Neutrophil (primary cell): Measurements from ENCODE around the gene MME.

Experiments
- H3K27ac ChIP-seq: fragments of 200-600 bp; sonication (generic); 2 replicates; pipeline ENCODE4 v1.5.1; 2016; ENCODE audit warnings: mild to moderate bottlenecking, moderate library complexity
- H3K27me3 ChIP-seq: fragments of 200-600 bp; sonication (generic); 2 replicates; pipeline ENCODE4 v1.6.0; 2016; ENCODE audit warnings: mild to moderate bottlenecking
- H3K36me3 ChIP-seq: fragments of 200-600 bp; sonication (generic); 2 replicates; pipeline ENCODE4 v1.5.1; 2017
- H3K4me1 ChIP-seq, 2 experiments: fragments of 200-600 bp in 1 of 2; sonication (generic) in 1 of 2; 1 replicate in 1 of 2; 2 replicates in 1 of 2; pipeline versions ENCODE4 v1.5.1 to v1.6.1; 2013 to 2016; ENCODE audit warnings: low read depth in 1 of 2, low read length in 1 of 2, mild to moderate bottlenecking in 1 of 2, moderate library complexity in 1 of 2; ENCODE audit not compliant: control insufficient read depth in 1 of 2, insufficient read depth in 1 of 2
- H3K4me3 ChIP-seq, 2 experiments: fragments of 200-600 bp in 1 of 2; sonication (generic) in 1 of 2; 1 replicate in 1 of 2; 2 replicates in 1 of 2; pipeline ENCODE4 v1.5.1; 2013 to 2016; ENCODE audit warnings: low read depth in 1 of 2, low read length in 1 of 2, mild to moderate bottlenecking in 1 of 2, moderate library complexity in 1 of 2
- H3K9me3 ChIP-seq: fragments of 200-600 bp; sonication (generic); 2 replicates; pipeline ENCODE4 v1.5.1; 2016
- TF ChIP-seq, protein P1 (sequence below): fragments of 200-600 bp; sonication (generic); IDR thresholded peaks from 2 replicates; pipeline ENCODE4 v1.5.1; 2016; ENCODE audit warnings: antibody characterized with exemption

The MME gene

DNA sequence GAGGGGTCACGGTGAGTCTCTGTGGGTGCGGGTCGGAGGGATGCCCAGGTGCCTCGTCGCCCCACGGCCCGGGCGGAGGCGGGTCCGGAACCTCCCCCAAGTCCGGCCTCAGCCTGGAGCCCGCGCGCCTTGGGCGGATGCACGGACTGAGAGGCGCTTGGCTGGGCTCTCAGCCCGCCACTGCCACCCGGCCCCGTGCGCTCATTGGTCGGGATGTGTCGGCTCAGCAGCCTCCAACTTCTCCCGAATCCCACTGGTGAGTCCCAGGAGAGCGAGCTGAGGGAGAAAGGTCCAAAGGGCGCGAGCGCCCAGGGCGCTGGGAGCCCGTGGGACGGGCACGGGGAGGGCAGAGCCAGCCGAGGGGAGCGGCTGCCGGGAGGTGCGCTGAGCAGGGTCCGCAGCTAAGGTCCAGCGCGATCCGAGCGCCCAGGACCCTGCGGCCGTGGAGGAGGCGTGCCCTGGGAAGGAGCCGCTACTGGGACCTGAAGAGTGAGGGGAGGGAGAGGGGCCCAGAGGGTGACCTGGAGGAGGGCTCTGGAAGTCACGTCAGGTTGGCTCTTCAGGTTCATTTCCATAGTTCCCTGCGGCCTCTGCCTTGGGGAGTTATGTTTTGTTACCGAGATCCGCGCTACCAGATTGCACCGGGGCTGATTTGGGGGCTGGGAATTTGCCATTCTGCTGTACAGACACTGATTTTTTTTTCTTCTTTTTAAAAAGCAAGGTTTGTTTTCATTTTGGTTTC lies at the start of gene MME:
TSS of gene MME (plus strand) at position 574 of the 742 bp plus-strand sequence. CDS start 3,849 bp downstream, outside the sequence.
- no peaks in the 10 kb centered on the region for H3K9me3 ChIP-seq
- H3K27ac ChIP-seq: peak within 1 kb of the TSS; percentile 91
- H3K4me3 ChIP-seq: peak within 1 kb of the TSS; percentile 87 to 92
- no peaks in the 10 kb centered on the region for H3K27me3 ChIP-seq
- peaks cover 31 to 35% of the 10 kb centered on the region in 2 experiments for H3K4me1 ChIP-seq
- peaks cover 15% of the 10 kb centered on the region for H3K36me3 ChIP-seq
- TF ChIP-seq, protein P1, sequence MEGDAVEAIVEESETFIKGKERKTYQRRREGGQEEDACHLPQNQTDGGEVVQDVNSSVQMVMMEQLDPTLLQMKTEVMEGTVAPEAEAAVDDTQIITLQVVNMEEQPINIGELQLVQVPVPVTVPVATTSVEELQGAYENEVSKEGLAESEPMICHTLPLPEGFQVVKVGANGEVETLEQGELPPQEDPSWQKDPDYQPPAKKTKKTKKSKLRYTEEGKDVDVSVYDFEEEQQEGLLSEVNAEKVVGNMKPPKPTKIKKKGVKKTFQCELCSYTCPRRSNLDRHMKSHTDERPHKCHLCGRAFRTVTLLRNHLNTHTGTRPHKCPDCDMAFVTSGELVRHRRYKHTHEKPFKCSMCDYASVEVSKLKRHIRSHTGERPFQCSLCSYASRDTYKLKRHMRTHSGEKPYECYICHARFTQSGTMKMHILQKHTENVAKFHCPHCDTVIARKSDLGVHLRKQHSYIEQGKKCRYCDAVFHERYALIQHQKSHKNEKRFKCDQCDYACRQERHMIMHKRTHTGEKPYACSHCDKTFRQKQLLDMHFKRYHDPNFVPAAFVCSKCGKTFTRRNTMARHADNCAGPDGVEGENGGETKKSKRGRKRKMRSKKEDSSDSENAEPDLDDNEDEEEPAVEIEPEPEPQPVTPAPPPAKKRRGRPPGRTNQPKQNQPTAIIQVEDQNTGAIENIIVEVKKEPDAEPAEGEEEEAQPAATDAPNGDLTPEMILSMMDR: no peak

DNA sequence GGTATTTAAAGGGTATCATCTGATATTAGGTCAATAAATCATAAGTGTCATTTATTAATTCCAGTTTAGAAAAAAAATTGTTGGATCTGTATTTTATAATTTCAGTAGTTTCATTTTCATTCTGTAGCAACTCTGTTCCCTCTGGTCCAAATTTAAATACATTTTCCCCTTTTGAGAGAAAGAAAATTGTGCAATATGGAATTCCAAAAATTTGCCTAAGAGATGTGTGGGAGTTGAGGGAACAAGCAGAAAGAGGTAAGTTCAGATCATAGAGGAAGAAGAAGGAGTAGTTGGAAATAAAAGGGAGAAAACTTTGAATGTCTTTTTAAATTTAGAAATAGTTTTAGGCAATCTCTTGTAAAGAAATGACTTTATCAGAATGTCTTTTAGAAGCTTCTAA lies 48.9 kb upstream of the MME start:
- H3K4me1 ChIP-seq: peaks cover 31 to 37% of the 10 kb centered on the region in 2 experiments
- no peak overlapping the region for H3K4me3 ChIP-seq
- TF ChIP-seq, protein P1: no peak
- no peak overlapping the region for H3K27ac ChIP-seq
- H3K27me3 ChIP-seq: no peaks in the 10 kb centered on the region
- H3K9me3 ChIP-seq: no peaks in the 10 kb centered on the region
- no peaks in the 10 kb centered on the region for H3K36me3 ChIP-seq

DNA sequence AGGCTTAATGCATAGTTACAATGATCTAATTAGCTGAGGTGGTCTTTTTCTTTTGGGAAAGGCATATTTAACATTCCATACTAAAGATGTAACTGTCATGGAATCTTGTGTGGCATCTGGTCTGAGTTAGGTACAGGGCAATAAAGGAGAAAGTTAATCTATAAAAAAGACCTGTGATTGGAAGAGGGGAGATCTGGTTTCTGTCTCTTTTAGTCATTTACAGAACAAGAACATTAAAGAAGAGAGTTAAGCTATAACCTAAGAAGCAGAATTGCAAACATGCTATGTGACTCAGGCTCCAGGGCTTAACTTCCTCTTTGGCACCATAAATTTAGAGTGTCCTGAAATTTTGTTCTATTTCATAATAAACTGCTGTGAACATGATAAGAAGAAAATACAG lies 47.2 kb upstream of the MME start:
- TF ChIP-seq, protein P1: no peak
- peaks cover 14 to 20% of the 10 kb centered on the region in 2 experiments for H3K4me1 ChIP-seq
- H3K27me3 ChIP-seq: no peaks in the 10 kb centered on the region
- peak overlapping the region; percentile 41 for H3K27ac ChIP-seq
- no peaks in the 10 kb centered on the region for H3K36me3 ChIP-seq
- H3K9me3 ChIP-seq: no peaks in the 10 kb centered on the region
- H3K4me3 ChIP-seq: no peak overlapping the region

DNA sequence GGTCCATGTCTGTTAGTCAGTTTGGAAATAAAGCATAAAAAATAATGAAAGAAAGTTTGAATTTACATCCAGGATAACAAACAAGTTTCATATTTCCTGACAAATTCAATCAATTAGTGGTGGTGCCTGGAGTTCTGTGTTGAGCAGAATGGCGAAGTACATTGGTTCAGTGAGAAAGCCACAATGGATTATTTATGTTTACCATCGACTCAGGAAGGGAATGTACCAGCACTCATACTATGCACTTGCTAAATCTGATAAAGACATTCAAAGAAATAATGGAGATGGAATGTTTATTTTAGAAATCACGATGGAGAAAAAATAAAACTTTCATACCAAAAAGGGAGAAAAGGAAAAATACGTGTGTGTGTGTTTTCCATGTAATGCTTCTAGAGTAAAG lies 45.3 kb upstream of the MME start:
- Histone ChIP-seq H3K36me3 (no peaks in the 10 kb centered on the region), H3K4me1 (peaks cover 9 to 10% of the 10 kb centered on the region in 2 experiments), H3K4me3 (no peak overlapping the region), H3K27me3 (no peaks in the 10 kb centered on the region), H3K27ac (no peak overlapping the region), H3K9me3 (no peaks in the 10 kb centered on the region)
- TF ChIP-seq, protein P1: no peak

DNA sequence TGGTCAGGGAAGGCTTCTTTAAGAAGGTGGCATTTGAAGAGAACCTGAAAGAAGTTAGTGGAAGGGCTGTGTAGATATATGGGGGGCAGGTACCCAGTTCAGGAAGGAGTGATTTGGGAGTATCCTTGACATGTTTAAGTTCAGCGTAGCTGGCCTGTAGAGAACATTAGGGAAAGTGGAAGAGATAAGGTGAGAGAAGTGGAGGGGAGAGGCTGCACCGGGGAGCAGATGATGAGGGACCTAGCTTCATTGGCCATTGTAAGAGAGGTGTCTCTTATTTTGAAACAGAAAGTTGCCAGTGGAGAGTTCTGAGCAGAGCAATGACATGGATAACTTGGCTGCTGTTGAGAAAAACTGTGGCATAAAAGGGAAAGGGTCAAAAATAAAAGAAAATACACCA lies 44.6 kb upstream of the MME start:
- Histone ChIP-seq H3K36me3 (no peaks in the 10 kb centered on the region), H3K4me1 (peaks cover 9 to 10% of the 10 kb centered on the region in 2 experiments), H3K9me3 (no peaks in the 10 kb centered on the region), H3K27ac (no peak overlapping the region), H3K4me3 (no peak overlapping the region), H3K27me3 (no peaks in the 10 kb centered on the region)
- TF ChIP-seq, protein P1: no peak
